Stimulated activated CD4-positive, alpha-beta T cell treated with anti-CD3 and anti-CD28 coated beads, Interleukin-12 subunit alpha, Interleukin-12 subunit beta, amount 100 ng/mL, for 48 hours (primary cell): ENCODE data around the gene MAPKBP1.

Experiments used
- DNase-seq, 3 donors: peaks; one replicate each; pipeline ENCODE4 v3.0.0-alpha.2; 2020; ENCODE audit warnings: low read depth in 2 of 3, low spot score in 1 of 3

The MAPKBP1 gene

GRCh38 chr15:41783296-41783695, 9.0 kb downstream of the MAPKBP1 start:
- DNase-seq = no peak

DNA sequence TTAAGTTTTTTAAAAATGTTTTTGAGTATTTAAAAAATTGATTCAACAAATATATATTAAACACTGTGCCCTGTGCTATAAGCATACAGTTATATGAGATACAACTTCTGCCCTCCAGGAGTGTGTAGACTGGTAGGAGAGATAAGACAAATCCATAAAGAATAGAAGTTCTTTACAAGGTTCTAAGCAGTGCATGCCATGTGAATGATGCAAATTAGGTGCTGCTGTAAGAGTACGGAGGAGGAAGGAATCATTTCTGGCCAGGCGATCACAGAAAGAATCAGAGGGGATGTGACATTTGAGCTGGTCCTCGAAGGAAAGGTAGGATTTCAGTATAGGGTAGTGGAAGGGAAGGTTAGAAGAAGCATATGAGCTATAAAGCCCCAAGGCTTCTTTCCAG, 14.0 kb downstream of the MAPKBP1 start:
- no peak for DNase-seq

- DNase-seq = no peak
Observed at GRCh38 chr15:41789236-41789635, 15.0 kb downstream of the MAPKBP1 start.

DNA sequence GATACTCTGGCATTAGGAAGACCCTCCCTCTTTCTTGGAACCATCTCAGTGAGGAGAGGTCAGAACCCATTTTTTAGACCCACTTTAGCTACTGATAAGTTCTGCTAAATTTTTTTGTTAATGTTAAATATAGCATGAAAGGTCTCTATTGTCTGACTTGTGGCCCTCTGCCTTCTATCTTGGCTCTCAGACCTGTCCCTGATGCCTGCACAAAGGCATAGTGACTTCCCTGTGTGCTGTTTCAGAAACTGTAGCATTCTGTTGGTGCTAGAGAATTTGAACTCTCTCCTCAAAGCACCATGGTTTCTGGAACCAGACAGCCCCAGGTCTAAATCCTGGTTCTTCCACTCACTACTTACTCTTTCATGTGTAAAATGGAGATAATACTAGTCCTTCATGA, 15.4 kb downstream of the MAPKBP1 start:
- DNase-seq = no peak

DNA sequence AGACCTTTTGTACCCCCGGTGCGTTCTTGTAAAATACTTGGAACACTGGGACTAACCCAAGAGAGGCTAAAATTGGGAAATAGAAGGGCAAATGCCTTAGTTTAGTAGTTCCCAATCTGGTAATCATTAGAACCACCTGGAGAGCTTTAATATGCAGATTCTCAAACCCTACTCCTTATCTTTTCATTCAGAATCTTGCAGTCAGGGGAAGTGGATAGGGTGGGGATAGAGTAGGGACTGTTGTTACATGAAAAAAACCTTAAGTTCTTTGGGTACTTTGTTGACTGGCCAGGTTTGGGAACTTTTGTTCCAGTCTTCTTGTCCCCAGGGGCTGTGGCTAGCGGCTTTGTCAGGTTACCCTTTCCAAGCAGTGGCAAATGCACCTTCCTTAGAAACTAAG, 15.9 kb downstream of the MAPKBP1 start:
- DNase-seq = no peak

DNA sequence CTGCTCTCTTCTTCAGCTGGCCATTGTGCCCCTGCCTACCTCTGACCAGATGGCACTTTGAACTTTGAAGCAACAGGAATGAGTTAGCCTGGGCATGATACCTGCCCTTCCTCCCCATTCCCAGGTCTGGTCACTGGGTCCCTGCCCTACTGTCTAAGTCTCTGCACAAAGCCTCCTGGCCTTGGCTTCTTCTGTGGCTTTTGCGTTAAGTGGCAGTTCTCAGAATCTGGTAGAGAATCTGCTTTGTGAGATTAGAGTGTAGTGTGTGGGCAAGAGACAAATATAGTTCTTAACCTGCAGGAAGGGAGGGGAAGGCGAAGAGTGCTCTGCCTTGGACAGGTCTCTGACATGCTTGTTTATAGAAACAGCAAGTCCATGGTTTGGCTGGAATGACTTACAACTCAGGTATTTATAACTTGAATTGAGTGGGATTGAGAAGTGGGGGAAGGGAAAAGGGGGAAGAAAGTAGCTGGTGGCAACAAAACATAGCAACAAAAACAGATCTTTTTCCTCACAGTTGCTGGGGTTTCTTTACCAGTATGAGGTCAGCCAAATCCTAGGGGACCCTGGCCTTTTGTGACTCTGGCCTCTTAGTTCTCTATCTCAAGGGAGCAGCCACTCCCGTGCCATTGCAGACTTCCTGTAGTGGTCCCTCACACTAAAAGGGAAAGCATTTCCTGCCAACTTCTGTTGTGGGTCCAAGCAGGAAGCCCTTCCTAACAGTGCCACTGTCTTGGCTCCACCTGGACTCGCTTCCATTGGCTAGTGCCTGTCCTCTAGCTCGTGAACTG, 16.7 kb downstream of the MAPKBP1 start:
- no peak for DNase-seq

- DNase-seq = no peak
Observed at GRCh38 chr15:41791547-41791937, 17.3 kb downstream of the MAPKBP1 start.

GRCh38 chr15:41792000-41792637, 17.8 kb downstream of the MAPKBP1 start:
- DNase-seq = no peak

GRCh38 chr15:41794081-41794480, 19.8 kb downstream of the MAPKBP1 start:
- no peak for DNase-seq

GRCh38 chr15:41795996-41796856, 21.9 kb downstream of the MAPKBP1 start:
- DNase-seq = no peak

DNA sequence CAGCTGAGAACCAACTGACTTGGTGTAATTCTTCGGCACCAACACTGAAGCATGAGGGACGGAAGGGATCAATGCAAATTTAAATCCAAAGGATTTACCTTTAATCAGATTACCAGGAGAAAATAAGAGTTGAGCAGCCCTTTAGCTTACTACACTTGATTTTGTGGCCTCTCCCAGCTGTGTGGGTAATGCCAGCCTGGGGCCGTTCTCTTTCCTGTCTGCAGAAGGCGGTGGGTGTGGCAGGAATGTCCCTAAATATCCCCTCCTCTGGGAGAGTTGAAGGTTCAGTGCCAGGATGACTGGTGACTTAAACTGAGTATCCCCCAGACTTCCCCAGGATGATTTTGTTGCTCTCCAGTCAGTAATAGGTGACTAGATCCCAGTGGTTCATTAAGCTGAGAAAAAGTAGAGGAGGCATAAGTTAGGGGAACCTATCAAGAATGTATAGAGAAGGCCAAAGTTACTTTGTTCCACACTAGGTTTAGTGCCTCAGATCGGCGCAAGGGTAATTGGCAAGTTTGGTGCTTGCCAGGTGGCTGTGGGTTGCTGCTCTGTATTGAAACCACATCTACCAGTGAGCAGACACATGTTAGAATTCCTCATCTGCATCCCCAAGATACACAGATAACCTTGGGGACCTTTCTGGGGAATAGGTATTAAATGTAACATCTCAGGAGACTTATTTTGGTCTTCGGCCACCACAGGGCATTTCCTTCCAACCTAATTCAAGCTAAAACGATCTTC, 23.1 kb downstream of the MAPKBP1 start:
- DNase-seq = no peak

DNA sequence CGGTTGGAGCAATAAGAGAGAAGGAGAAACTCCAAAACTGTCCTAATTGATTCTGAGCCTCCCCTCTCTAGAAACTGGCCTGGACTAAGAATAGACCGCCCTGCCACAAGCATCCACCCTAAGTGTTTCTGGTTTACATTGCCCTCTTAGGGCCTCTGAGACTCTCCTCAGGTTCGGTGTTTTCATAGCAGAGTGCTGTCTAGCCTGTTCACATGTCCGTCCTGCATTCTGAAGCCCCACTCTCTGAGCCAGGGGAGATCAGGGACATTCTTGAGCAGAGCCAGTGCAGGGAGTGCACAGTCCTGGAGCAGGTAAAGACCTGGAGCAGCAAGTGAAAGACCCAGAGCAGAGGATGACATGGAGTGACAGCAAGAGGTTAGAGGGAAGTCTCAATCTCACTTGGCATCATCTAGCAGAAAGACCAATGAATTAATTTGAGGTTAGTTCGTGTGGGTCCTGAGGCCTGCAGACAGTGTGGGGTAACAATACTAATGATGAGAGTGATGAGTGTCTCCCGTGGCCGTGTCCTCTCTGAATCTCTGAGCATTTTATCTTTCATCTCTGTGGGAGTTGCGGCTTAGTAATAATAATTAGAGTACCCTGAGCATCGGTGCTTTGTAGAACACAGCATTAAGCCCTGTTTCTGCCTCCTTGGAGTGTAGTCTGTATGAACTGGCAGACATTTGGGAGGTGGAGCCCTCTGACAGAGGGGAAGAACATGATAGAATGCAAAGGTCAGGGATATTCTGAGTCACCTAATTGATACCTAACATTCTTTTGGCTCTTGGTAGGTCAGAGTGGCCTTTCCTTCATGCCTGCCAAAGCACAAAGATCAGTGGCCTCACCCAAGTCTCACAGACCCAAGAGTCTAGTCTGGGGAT, 24.6 kb downstream of the MAPKBP1 start:
- no peak for DNase-seq

- no peak for DNase-seq
Observed at GRCh38 chr15:41799488-41799805, 25.2 kb downstream of the MAPKBP1 start.

GRCh38 chr15:41801185-41801584, 26.9 kb downstream of the MAPKBP1 start:
- DNase-seq = no peak

DNA sequence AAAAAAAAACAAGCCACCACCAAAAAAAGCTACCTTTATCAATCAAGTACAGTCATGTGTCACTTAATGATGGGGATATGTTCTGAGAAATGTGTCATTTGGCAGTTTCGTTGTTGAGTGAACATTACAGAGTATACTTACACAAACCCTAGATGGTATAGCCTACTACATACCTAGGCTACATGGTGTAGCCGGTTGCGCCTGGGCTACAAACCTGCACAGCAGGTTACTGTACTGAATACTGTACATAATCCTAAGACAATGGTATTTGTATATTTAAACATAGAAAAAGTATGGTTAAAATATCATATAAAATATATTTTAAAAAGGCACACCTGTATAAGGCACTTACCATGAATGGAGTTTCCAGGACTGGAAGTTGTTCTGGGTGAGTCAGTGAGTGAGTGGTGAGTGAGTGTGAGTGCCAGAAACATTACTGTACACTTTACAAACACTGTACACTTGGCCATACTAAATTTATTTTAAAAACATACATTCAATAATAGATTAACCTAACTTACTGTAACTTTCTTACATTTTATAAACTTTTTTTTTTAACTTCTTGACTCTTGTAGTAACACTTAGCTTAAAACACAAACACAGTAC, 27.7 kb downstream of the MAPKBP1 start:
- no peak for DNase-seq

- DNase-seq = no peak
Observed at GRCh38 chr15:41804361-41804760, 30.1 kb downstream of the MAPKBP1 start.

GRCh38 chr15:41804916-41805666, 30.8 kb downstream of the MAPKBP1 start:
- no peak for DNase-seq

GRCh38 chr15:41805711-41806110, 31.4 kb downstream of the MAPKBP1 start:
- no peak for DNase-seq
